ENCODE data around the gene ZNF618. TPM values are rescaled to one million over a fixed set of nuclear protein-coding genes. Genes with fewer than 3 reads are reported as not detected.

Gene ZNF618
- total RNA-seq, 1 donor from 2014 or later = 7.4 TPM

- intact Hi-C loops (cut with DNase I) = no loop called here
- no peak overlapping the region for H3K4me3 ChIP-seq
- H3K36me3 ChIP-seq = no peaks in the 10 kb centered on the region
- peaks cover 24% of the 10 kb centered on the region for H3K4me1 ChIP-seq
- H3K27me3 ChIP-seq = no peaks in the 10 kb centered on the region
- no peak overlapping the region for H3K27ac ChIP-seq
- no peak for TF ChIP-seq POLR2AphosphoS5 (IDR thresholded peaks at IDR 0.05; ENCODE audit: insufficient read depth in 1 of 2, low read depth in 1 of 2)
- TF ChIP-seq CTCF (IDR thresholded peaks at IDR 0.05) = no peak
- no peak for TF ChIP-seq POLR2A (IDR thresholded peaks at IDR 0.05)
- DNase-seq (ENCODE audit: extremely low spot score in 2 of 2) = peak in 1 of 2 donors; percentile 71
- H3K9me3 ChIP-seq = no peaks in the 10 kb centered on the region
Observed at GRCh38 chr9:113912816-113913215, 36.7 kb downstream of the ZNF618 start.

- no peaks in the 10 kb centered on the region for H3K36me3 ChIP-seq
- H3K27me3 ChIP-seq = no peaks in the 10 kb centered on the region
- peaks cover 24% of the 10 kb centered on the region for H3K4me1 ChIP-seq
- no peaks in the 10 kb centered on the region for H3K9me3 ChIP-seq
- no peak for TF ChIP-seq CTCF (IDR thresholded peaks at IDR 0.05)
- no peak for TF ChIP-seq POLR2AphosphoS5 (IDR thresholded peaks at IDR 0.05; ENCODE audit: insufficient read depth in 1 of 2, low read depth in 1 of 2)
- TF ChIP-seq POLR2A (IDR thresholded peaks at IDR 0.05) = no peak
- no peak overlapping the region for H3K27ac ChIP-seq
- no peak overlapping the region for H3K4me3 ChIP-seq
- intact Hi-C loops (cut with DNase I) = no loop called here
- peak in 1 of 2 donors; percentile 65 for DNase-seq (ENCODE audit: extremely low spot score in 2 of 2)
Observed at GRCh38 chr9:113913426-113914195, 37.5 kb downstream of the ZNF618 start.

GRCh38 chr9:113914517-113914916 is 38.4 kb downstream of the ZNF618 start:
- DNase-seq (ENCODE audit: extremely low spot score in 2 of 2) = no peak
- Histone ChIP-seq H3K36me3 (no peaks in the 10 kb centered on the region), H3K4me1 (peaks cover 24% of the 10 kb centered on the region), H3K27ac (no peak overlapping the region), H3K9me3 (no peaks in the 10 kb centered on the region), H3K4me3 (no peak overlapping the region), H3K27me3 (no peaks in the 10 kb centered on the region)
- TF ChIP-seq POLR2A (IDR thresholded peaks at IDR 0.05) = no peak
- TF ChIP-seq CTCF (IDR thresholded peaks at IDR 0.05) = no peak
- TF ChIP-seq POLR2AphosphoS5 (IDR thresholded peaks at IDR 0.05; ENCODE audit: insufficient read depth in 1 of 2, low read depth in 1 of 2) = no peak
- intact Hi-C loops (cut with DNase I) = no loop called here

- H3K27ac ChIP-seq = no peak overlapping the region
- H3K4me3 ChIP-seq = no peak overlapping the region
- peaks cover 24% of the 10 kb centered on the region for H3K4me1 ChIP-seq
- peak in 1 of 2 donors; percentile 20 for DNase-seq (ENCODE audit: extremely low spot score in 2 of 2)
- intact Hi-C loops (cut with DNase I) = no loop called here
- no peaks in the 10 kb centered on the region for H3K27me3 ChIP-seq
- no peaks in the 10 kb centered on the region for H3K9me3 ChIP-seq
- H3K36me3 ChIP-seq = no peaks in the 10 kb centered on the region
- no peak for TF ChIP-seq POLR2A (IDR thresholded peaks at IDR 0.05)
- no peak for TF ChIP-seq CTCF (IDR thresholded peaks at IDR 0.05)
- TF ChIP-seq POLR2AphosphoS5 (IDR thresholded peaks at IDR 0.05; ENCODE audit: insufficient read depth in 1 of 2, low read depth in 1 of 2) = no peak
Observed at GRCh38 chr9:113915817-113916434, 39.8 kb downstream of the ZNF618 start.

- Histone ChIP-seq H3K4me1 (peaks cover 24% of the 10 kb centered on the region), H3K27me3 (no peaks in the 10 kb centered on the region), H3K36me3 (no peaks in the 10 kb centered on the region), H3K27ac (no peak overlapping the region), H3K9me3 (no peaks in the 10 kb centered on the region), H3K4me3 (no peak overlapping the region)
- intact Hi-C loops (cut with DNase I) = no loop called here
- DNase-seq (ENCODE audit: extremely low spot score in 2 of 2) = peak in 1 of 2 donors; percentile 27
- TF ChIP-seq CTCF (IDR thresholded peaks at IDR 0.05) (no peak), POLR2A (IDR thresholded peaks at IDR 0.05) (no peak), POLR2AphosphoS5 (IDR thresholded peaks at IDR 0.05; ENCODE audit: insufficient read depth in 1 of 2, low read depth in 1 of 2) (no peak)
Observed at GRCh38 chr9:113916931-113917330, 40.8 kb downstream of the ZNF618 start.

Data from vagina (tissue), 2 donors.